Lower leg skin (tissue), 4 donors: Measurements from ENCODE around the gene CNTLN. TPM values are rescaled to one million over a fixed set of nuclear protein-coding genes. Genes with fewer than 3 reads are reported as not detected.
"Not testable (repeated sequence)": the region's sequence is repeated elsewhere in the genome, so short reads cannot be mapped to it uniquely, and the experiment has no call there.

Experiments
- DNase-seq, 2 donors: peaks; one replicate each; pipeline ENCODE4 v3.0.0-alpha.2; 2019; ENCODE audit warnings: low spot score in 2 of 2
- H3K4me3 ChIP-seq: fragments of 200-600 bp; sonication (generic); 2 replicates; pipeline ENCODE4 v1.5.1; 2017; ENCODE audit warnings: mild to moderate bottlenecking, low read depth; ENCODE audit not compliant: poor library complexity, severe bottlenecking
- POLR2A ChIP-seq, 2 donors: fragments of 450-650 bp; IDR thresholded peaks; one replicate each; pipeline ENCODE4 v1.6.1; 2016 to 2017; ENCODE audit warnings: antibody characterized with exemption in 2 of 2, mild to moderate bottlenecking in 1 of 2, moderate library complexity in 1 of 2
- WGBS, 2 donors: methylation state at CpG; one replicate each; pipeline ENCODE4 v1.1.5; 2018; 5-methylcytosine and 5-hydroxymethylcytosine counted together
- intact Hi-C: fragments of 100-400 bp; cut with DNase I; formaldehyde crosslinking; loops from one replicate; pipeline ENCODE4 v1.15.0; 2023; ENCODE audit warnings: low total_unique reads
- total RNA-seq, 4 donors: library from RNA; depleted of rRNA; stranded (reverse); fragments of >200 nt; gene quantifications; one replicate each; pipeline ENCODE4 v1.1.0, GENCODE V29; 2016
- TF ChIP-seq, protein P1 (sequence below), 3 donors: fragments of 450-650 bp; IDR thresholded peaks; one replicate each; pipeline ENCODE4 v1.5.1; 2016; ENCODE audit warnings: antibody characterized with exemption in 3 of 3, mild to moderate bottlenecking in 3 of 3, moderate library complexity in 2 of 3

Gene CNTLN
- total RNA-seq, 4 donors from 2014 or later, result 1.3 to 4.3 (median 3.7) TPM

DNA sequence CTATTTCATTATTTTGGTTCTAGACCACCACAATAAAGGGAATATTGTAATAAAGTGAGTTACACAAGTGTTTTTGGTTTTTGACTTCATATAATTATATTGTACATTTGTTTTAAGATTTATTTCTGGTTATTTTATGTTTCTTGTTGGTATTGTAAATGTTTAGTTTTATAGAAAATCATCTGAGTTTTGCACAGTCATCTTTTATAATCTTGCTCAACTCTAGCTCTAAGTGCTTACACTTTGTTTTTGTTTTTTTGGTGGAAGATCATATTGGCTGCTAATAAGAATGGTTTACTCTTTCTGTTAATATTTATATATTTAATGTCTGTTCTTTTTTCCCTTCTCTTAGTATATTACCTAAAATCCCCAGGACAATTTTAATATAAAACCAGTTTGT, 135.0 kb downstream of the CNTLN start:
- no peak for DNase-seq
- intact Hi-C loops, result no loop called here
- no peak overlapping the region for H3K4me3 ChIP-seq
- TF ChIP-seq POLR2A (IDR thresholded peaks at IDR 0.05), result no peak
- TF ChIP-seq, protein P1, sequence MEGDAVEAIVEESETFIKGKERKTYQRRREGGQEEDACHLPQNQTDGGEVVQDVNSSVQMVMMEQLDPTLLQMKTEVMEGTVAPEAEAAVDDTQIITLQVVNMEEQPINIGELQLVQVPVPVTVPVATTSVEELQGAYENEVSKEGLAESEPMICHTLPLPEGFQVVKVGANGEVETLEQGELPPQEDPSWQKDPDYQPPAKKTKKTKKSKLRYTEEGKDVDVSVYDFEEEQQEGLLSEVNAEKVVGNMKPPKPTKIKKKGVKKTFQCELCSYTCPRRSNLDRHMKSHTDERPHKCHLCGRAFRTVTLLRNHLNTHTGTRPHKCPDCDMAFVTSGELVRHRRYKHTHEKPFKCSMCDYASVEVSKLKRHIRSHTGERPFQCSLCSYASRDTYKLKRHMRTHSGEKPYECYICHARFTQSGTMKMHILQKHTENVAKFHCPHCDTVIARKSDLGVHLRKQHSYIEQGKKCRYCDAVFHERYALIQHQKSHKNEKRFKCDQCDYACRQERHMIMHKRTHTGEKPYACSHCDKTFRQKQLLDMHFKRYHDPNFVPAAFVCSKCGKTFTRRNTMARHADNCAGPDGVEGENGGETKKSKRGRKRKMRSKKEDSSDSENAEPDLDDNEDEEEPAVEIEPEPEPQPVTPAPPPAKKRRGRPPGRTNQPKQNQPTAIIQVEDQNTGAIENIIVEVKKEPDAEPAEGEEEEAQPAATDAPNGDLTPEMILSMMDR (IDR thresholded peaks at IDR 0.05), result no peak

- intact Hi-C loops, result no loop called here
- no peak for DNase-seq
- no peak overlapping the region for H3K4me3 ChIP-seq
- TF ChIP-seq, protein P1 (IDR thresholded peaks at IDR 0.05), result no peak
- no peak for TF ChIP-seq POLR2A (IDR thresholded peaks at IDR 0.05)
These were observed 137.7 kb downstream of the CNTLN start for GRCh38 chr9:17272536-17272935.

- no peak for DNase-seq
- intact Hi-C loops, result no loop called here
These were observed 145.6 kb downstream of the CNTLN start for GRCh38 chr9:17280350-17281012.

DNA sequence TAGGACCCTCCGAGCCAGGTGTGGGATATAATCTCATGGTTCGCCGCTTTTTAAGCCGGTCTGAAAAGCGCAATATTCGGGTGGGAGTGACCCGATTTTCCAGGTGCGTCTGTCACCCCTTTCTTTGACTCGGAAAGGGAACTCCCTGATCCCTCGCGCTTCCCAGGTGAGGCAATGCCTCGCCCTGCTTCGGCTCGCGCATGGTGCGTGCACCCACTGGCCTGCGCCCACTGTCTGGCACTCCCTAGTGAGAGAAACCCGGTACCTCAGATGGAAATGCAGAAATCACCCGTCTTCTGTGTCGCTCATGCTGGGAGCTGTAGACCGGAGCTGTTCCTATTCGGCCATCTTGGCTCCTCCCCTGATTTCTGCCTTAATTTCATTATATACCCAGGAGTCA, 155.8 kb downstream of the CNTLN start:
- WGBS, 2 donors, result 93 to 97% methylated on average over 16 to 21 of the region's 22 CpGs
- intact Hi-C loops, H3K4me3 ChIP-seq, DNase-seq: not testable (repeated sequence)

More at GRCh38 chr9:17280350-17281012, 145.6 kb downstream of the CNTLN start:
- 90 to 91% methylated on average over 4 of the region's 4 CpGs for WGBS, 2 donors
- TF ChIP-seq, protein P1 (IDR thresholded peaks at IDR 0.05), result no peak
- TF ChIP-seq POLR2A (IDR thresholded peaks at IDR 0.05), result no peak
- no peak overlapping the region for H3K4me3 ChIP-seq

GRCh38 chr9:17291766-17292165, 156.9 kb downstream of the CNTLN start:
- WGBS, 2 donors, result 97 to 98% methylated on average over 2 of the region's 2 CpGs
- intact Hi-C loops, result no loop called here
- TF ChIP-seq, protein P1 (IDR thresholded peaks at IDR 0.05), result no peak
- no peak for TF ChIP-seq POLR2A (IDR thresholded peaks at IDR 0.05)
- DNase-seq, result no peak
- no peak overlapping the region for H3K4me3 ChIP-seq

GRCh38 chr9:17293685-17294084, 158.8 kb downstream of the CNTLN start:
- H3K4me3 ChIP-seq, result no peak overlapping the region
- TF ChIP-seq, protein P1 (IDR thresholded peaks at IDR 0.05), result no peak
- no peak for TF ChIP-seq POLR2A (IDR thresholded peaks at IDR 0.05)
- WGBS, 2 donors, result 89 to 95% methylated on average over 12 of the region's 12 CpGs
- DNase-seq, result no peak
- intact Hi-C loops, result no loop called here
